ENCODE measurements around the gene RNGTT.
"Not testable (repeated sequence)": the region's sequence is repeated elsewhere in the genome, so short reads cannot be mapped to it uniquely, and the experiment has no call there.

The RNGTT gene

GRCh38 chr6:88969255-88969654 is 5.8 kb upstream of the RNGTT start:
- not testable (repeated sequence) for DNase-seq

DNA sequence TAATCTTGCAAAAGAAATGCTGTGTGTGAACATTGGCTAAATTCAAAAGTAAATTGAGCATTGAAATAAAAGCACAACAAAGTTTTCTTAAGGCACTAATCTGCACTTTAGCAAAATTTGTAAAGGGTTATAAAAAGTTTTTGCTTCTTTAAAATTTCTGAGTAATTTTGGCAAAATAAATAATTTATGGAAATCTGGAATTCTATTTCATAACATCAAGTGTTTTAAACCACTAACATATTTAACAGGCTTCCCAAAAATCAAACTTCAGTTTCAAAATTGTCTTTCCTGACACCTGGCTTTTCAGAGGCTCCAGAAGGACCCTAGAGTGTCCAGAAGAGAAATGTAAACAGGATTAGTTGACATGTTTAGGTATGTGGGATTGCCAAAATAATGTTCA is 4.5 kb upstream of the RNGTT start:
- no peak for DNase-seq

GRCh38 chr6:88965691-88966090 is 2.3 kb upstream of the RNGTT start:
- DNase-seq: no peak

DNA sequence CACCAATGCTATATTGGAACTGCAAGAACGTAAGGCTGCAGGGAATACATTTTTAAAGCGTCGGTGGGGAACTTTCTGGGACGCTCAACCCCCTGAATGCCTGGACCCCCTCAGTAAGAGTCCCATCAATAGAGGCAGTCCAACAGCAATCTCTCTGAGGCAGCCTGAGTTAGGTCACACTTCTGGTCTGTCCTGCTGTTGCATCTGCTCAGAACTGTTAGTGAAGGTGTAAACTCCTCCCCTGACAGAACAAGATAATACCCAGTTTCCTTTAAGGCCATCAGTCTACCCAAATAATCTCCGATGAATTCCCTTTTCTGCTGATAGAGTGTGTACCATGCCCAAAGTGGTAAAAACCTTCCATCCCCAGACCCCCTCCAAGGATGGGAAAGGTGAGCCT is 1.1 kb upstream of the RNGTT start:
- DNase-seq: no peak

GRCh38 chr6:88958842-88959241 is 4.6 kb downstream of the RNGTT start:
- no peak for DNase-seq

- no peak for DNase-seq
These were observed 9.7 kb downstream of the RNGTT start for GRCh38 chr6:88953550-88954386.

- DNase-seq: no peak
These were observed 11.2 kb downstream of the RNGTT start for GRCh38 chr6:88952065-88952704.

- DNase-seq: no peak
These were observed 17.9 kb downstream of the RNGTT start for GRCh38 chr6:88945415-88946008.

- DNase-seq: no peak
These were observed 29.9 kb downstream of the RNGTT start for GRCh38 chr6:88933521-88933920.

DNA sequence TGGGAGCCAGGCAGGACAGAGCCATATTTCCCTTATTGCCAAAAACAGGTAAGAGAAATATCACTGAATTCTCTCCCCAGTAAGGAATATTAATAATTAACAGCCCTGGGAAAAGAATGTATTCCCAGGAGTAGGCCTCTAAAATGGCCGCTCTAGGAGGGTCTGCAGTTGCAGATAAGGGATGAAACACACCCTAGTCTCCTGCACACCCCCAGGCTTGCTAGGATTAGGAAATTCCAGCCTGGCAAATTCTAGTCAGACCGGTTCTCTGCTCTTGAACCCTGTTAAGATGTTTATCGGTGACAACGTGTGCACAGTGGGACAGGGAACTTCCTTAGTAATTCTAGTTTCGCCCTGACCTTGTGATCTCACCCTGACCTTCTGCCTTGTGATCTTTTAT is 31.4 kb downstream of the RNGTT start:
- not testable (repeated sequence) for DNase-seq

DNA sequence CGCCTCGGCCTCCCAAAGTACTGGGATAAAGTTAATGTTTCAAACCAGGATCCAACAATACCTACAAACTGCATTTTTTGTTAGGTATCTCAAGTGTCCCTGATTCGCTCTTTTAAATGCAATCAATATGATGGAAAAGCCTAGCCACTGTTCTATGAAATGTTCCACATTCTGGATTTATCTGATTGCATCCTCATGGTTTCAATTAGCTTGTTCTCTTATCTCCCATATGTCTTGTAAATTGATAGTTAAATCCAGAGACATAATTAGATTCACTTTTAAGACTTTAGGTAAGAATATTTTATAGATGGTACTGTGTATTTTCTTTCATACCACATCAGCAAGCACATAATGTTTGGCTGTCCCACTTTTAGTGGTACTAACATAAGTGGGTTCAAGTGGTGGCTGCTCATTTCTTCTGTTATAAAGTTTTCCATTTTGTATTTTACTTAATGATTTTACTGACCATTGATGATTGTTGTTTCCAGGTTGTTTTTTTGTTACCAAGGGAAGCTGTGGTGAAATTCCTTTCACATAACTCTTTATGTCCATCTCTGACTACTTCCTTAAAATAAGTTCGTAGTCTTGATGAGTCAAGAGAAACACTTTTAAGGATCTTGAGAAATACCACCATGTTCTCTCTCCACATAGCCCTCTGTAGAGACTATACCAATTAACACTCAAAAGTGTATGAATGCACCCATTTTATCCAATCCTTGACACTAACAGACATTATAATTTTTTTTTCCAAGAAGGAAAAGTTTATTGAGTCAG is 40.5 kb downstream of the RNGTT start:
- no peak for DNase-seq

- no peak for DNase-seq
These were observed 41.7 kb downstream of the RNGTT start for GRCh38 chr6:88921734-88922133.

- no peak for DNase-seq
These were observed 42.4 kb downstream of the RNGTT start for GRCh38 chr6:88920774-88921733.

DNA sequence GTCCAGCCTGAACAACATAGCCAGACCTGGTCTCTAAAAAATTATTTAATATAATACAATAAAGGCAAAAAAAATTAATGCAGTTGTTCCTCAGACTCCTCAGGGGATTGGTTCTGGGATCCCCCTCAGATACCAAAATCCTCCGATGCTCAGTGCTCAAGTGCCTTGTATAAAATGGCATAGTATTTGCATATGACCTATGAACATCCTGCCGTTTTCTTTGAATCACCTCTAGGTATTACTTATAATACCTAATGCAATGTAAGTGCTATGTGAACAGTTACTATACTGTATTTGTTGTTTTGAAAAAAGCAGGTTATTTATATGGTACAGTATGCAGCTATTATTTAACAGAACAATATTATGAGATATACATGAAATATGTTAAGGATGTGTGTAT is 43.3 kb downstream of the RNGTT start:
- DNase-seq: no peak

GRCh38 chr6:88919032-88919431 is 44.4 kb downstream of the RNGTT start:
- no peak for DNase-seq

DNA sequence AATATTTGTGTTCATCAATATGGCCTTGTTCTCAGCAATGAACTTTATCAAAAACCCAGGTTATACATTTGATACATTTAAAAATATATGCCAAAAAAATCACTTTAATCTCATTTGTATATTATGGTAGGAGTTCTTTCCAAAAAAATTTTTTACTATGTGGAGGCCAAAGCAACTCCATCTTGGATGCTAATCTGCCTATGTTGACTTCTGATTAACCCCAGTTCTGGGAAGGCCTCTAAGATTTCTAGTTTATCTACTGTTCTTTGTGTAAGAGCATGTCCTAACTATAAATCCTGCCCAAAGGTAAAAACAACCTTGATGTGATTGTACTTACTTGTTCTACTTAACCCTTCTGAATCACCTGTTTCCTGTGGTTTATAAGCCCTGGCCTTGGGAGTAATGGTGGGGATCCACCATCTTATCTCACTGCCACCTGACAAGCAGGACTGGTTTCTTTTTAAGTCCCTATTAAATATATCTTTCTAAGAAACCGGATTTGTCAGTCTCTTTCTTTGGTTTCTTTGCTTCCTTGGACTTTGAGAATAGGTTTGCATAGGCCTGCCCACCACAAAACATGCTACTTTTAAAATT is 46.7 kb downstream of the RNGTT start:
- no peak for DNase-seq

DNA sequence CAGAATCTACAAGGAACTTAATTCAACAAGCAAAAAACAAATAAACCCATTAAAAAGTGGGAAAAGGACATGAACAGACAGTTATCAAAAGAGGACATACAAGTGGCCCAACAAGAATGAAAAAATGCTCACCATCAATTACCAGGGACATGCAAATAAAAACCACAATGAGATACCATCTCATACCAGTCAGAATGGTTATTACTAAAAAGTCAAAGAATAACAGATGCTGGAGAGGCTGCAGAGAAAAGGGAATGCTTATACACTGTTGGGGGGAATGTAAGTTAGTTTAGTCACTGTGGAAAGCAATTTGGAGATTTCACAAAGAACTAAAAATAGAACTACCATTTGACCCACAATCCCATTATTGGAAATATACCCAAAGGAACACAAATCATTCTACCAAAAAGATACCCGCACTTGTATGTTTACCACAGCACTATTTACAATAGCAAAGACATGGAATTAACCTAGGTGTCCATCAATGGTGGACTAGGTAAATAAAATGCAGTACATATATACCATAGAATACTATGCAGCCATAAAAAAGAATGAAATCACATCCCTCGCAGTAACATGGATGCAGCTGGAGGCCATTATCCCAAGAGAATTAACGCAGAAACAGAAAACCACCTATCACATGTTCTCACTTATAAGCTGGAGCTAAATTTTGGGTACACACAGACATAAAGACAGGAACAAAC is 48.4 kb downstream of the RNGTT start:
- no peak for DNase-seq

DNA sequence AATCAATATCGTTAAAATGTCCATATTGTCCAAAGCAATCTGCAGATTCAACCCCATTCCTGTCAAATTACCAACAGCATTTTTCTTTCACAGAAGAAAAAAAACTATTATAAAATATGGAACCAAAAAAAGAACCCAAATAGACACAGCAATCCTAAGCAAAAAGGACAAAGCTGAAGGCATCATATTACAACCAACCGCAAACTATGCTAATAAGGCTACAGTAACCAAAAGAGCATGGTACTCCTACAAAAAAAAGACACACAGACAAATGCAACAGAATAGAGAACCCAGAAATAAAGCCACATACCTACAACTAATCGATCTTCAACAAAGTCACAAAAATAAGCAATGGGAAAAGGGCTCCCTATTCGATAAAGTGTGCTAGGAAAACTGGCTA is 49.2 kb downstream of the RNGTT start:
- no peak for DNase-seq

DNA sequence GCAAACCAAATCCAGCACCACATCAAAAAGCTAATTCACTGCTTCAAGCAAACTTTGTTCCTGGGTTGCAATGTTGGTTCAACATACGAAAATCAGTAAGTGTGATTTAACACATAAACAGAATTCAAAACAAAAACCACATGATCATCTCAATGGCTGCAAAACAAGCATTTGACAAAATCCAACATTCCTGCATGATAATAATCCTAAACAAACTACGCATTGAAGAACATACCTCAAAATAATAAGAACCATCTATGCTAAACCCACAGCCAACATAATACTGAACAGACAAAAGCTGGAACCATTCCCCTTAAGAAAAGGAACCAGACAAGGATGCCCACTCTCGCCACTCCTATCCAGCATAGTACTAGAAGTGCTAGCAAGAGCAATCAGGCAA is 49.9 kb downstream of the RNGTT start:
- DNase-seq: no peak

DNA sequence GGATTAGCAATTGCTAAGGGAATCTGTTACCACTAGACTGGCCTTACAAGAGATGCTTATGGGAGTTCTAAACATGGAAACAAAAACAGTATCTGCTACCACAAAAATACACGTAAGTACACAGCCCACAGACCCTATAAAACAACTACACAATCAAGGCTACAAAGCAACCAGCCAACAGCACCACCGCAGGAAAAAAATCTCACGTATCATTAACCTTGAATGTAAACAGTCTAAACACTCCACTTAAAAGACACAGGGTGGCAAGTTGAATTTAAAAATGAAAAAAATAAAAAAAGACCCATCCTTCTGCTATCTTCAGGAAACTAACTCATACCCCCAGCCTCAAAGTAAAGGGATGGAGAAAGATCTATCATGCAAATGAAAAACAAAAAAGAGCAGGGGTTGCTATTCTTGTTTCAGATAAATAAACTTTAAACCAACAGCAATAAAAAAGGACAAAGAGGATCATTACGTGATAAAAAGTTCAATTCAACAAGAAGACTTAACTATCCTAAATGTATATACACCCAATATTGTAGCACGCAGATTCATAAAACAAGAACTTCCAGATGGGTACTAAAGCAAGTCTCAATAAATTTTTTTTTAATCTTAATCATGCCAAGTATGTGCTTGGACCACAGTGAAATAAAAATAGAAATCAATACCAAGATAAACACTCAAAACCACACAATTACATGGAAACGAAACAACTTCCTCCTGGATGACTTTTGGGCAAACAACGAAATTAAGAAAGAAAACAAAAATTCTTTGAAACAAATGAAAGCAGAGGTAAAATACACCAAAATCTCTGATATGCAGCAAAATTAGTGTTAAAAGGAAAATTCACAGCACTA is 52.3 kb downstream of the RNGTT start:
- no peak for DNase-seq

Data from stimulated activated naive CD4-positive, alpha-beta T cell treated with Interleukin-2 at 50 U/mL for 16 hours (primary cell).